Hematopoietic multipotent progenitor cell (in vitro differentiated cells): Measurements from ENCODE around the gene GLP2R. TPM values are rescaled to one million over a fixed set of nuclear protein-coding genes. Genes with fewer than 3 reads are reported as not detected.

Source experiments
- DNase-seq, 3 donors: peaks; one replicate each; pipeline ENCODE4 v3.0.0-alpha.2; 2011 to 2015; ENCODE audit warnings: low read depth in 2 of 3, low spot score in 2 of 3
- total RNA-seq: library from RNA; depleted of rRNA; stranded (reverse); fragments of >200 nt; gene quantifications from one replicate; pipeline ENCODE4 v1.2.3, GENCODE V29; 2012

Gene GLP2R
- total RNA-seq, 1 donor: not detected

GRCh38 chr17:9813166-9813565 is 12.6 kb upstream of the GLP2R start:
- DNase-seq: no peak

- DNase-seq: no peak
Measured at GRCh38 chr17:9814337-9814945, 11.3 kb upstream of the GLP2R start.

GRCh38 chr17:9816472-9816871 is 9.3 kb upstream of the GLP2R start:
- DNase-seq: no peak

GRCh38 chr17:9817086-9817485 is 8.6 kb upstream of the GLP2R start:
- no peak for DNase-seq

GRCh38 chr17:9818760-9819159 is 7.0 kb upstream of the GLP2R start:
- DNase-seq: no peak

GRCh38 chr17:9820448-9820847 is 5.3 kb upstream of the GLP2R start:
- no peak for DNase-seq

- no peak for DNase-seq
Measured at GRCh38 chr17:9821921-9822320, 3.8 kb upstream of the GLP2R start, which contains the start of gene GSG1L2. Gene GSG1L2, minus strand, starts transcription at chr17:9822079. Its CDS starts 8 bp downstream, at chr17:9822071.

GRCh38 chr17:9824094-9824493 is 1.6 kb upstream of the GLP2R start:
- DNase-seq: no peak

GRCh38 chr17:9824797-9825338 is 856 bp upstream of the GLP2R start:
- DNase-seq: no peak

GRCh38 chr17:9828296-9829295 is 2.9 kb downstream of the GLP2R start:
- DNase-seq: no peak

- no peak for DNase-seq
Measured at GRCh38 chr17:9829343-9829742, 3.6 kb downstream of the GLP2R start.

- no peak for DNase-seq
Measured at GRCh38 chr17:9830711-9831110, 5.0 kb downstream of the GLP2R start.

GRCh38 chr17:9833922-9834321 is 8.2 kb downstream of the GLP2R start:
- DNase-seq: no peak

- no peak for DNase-seq
Measured at GRCh38 chr17:9837551-9838471, 12.1 kb downstream of the GLP2R start.

GRCh38 chr17:9839433-9839832 is 13.7 kb downstream of the GLP2R start:
- no peak for DNase-seq

- no peak for DNase-seq
Measured at GRCh38 chr17:9842057-9842758, 16.5 kb downstream of the GLP2R start.

GRCh38 chr17:9843152-9844010 is 17.7 kb downstream of the GLP2R start:
- no peak for DNase-seq

- no peak for DNase-seq
Measured at GRCh38 chr17:9844153-9844552, 18.4 kb downstream of the GLP2R start.

- DNase-seq: no peak
Measured at GRCh38 chr17:9845306-9845705, 19.6 kb downstream of the GLP2R start.
